Neutrophil (primary cell): ENCODE measurements around the gene AKAP12.
"Not testable (repeated sequence)": the region's sequence is repeated elsewhere in the genome, so short reads cannot be mapped to it uniquely, and the experiment has no call there.

ENCODE experiments used
- H3K27ac ChIP-seq: fragments of 200-600 bp; sonication (generic); 2 replicates; pipeline ENCODE4 v1.5.1; 2016; ENCODE audit warnings: mild to moderate bottlenecking, moderate library complexity
- H3K27me3 ChIP-seq: fragments of 200-600 bp; sonication (generic); 2 replicates; pipeline ENCODE4 v1.6.0; 2016; ENCODE audit warnings: mild to moderate bottlenecking
- H3K36me3 ChIP-seq: fragments of 200-600 bp; sonication (generic); 2 replicates; pipeline ENCODE4 v1.5.1; 2017
- H3K4me1 ChIP-seq, 2 experiments: fragments of 200-600 bp in 1 of 2; sonication (generic) in 1 of 2; 1 replicate in 1 of 2; 2 replicates in 1 of 2; pipeline versions ENCODE4 v1.5.1 to v1.6.1; 2013 to 2016; ENCODE audit warnings: low read depth in 1 of 2, low read length in 1 of 2, mild to moderate bottlenecking in 1 of 2, moderate library complexity in 1 of 2; ENCODE audit not compliant: control insufficient read depth in 1 of 2, insufficient read depth in 1 of 2
- H3K4me3 ChIP-seq, 2 experiments: fragments of 200-600 bp in 1 of 2; sonication (generic) in 1 of 2; 1 replicate in 1 of 2; 2 replicates in 1 of 2; pipeline ENCODE4 v1.5.1; 2013 to 2016; ENCODE audit warnings: low read depth in 1 of 2, low read length in 1 of 2, mild to moderate bottlenecking in 1 of 2, moderate library complexity in 1 of 2
- H3K9me3 ChIP-seq: fragments of 200-600 bp; sonication (generic); 2 replicates; pipeline ENCODE4 v1.5.1; 2016
- CTCF ChIP-seq: fragments of 200-600 bp; sonication (generic); IDR thresholded peaks from 2 replicates; pipeline ENCODE4 v1.5.1; 2016; ENCODE audit warnings: antibody characterized with exemption

Gene AKAP12

GRCh38 chr6:151377095-151377494 is 137.3 kb downstream of the AKAP12 start:
- peaks cover 9 to 19% of the 10 kb centered on the region in 2 experiments for H3K4me1 ChIP-seq
- no peaks in the 10 kb centered on the region for H3K27me3 ChIP-seq
- H3K4me3 ChIP-seq, result no peak overlapping the region
- TF ChIP-seq CTCF, result no peak
- H3K27ac ChIP-seq, result no peak overlapping the region
- no peaks in the 10 kb centered on the region for H3K9me3 ChIP-seq
- H3K36me3 ChIP-seq, result peaks cover 2% of the 10 kb centered on the region

GRCh38 chr6:151379933-151380847 is 140.4 kb downstream of the AKAP12 start:
- Histone ChIP-seq H3K36me3 (no peaks in the 10 kb centered on the region), H3K27ac (peak overlapping the region; percentile 43), H3K4me3 (no peak overlapping the region), H3K9me3 (no peaks in the 10 kb centered on the region), H3K27me3 (no peaks in the 10 kb centered on the region), H3K4me1 (peaks cover 0 to 9% of the 10 kb centered on the region in 2 experiments)
- TF ChIP-seq CTCF, result no peak

GRCh38 chr6:151380848-151381205 is 141.1 kb downstream of the AKAP12 start:
- Histone ChIP-seq H3K4me1 (peaks cover 0 to 9% of the 10 kb centered on the region in 2 experiments), H3K27ac (peak overlapping the region; percentile 43), H3K27me3 (no peaks in the 10 kb centered on the region), H3K9me3 (no peaks in the 10 kb centered on the region), H3K4me3 (no peak overlapping the region), H3K36me3 (no peaks in the 10 kb centered on the region)
- no peak for TF ChIP-seq CTCF

- TF ChIP-seq CTCF, result no peak
- Histone ChIP-seq H3K27ac (no peak overlapping the region), H3K9me3 (no peaks in the 10 kb centered on the region), H3K4me3 (no peak overlapping the region), H3K4me1 (peaks cover 0 to 9% of the 10 kb centered on the region in 2 experiments), H3K27me3 (no peaks in the 10 kb centered on the region), H3K36me3 (no peaks in the 10 kb centered on the region)
Measured at GRCh38 chr6:151381722-151382121, 142.0 kb downstream of the AKAP12 start.

GRCh38 chr6:151382631-151383030 is 142.9 kb downstream of the AKAP12 start:
- H3K4me3 ChIP-seq, H3K4me1 ChIP-seq, H3K27ac ChIP-seq, H3K9me3 ChIP-seq, H3K36me3 ChIP-seq, H3K27me3 ChIP-seq: not testable (repeated sequence)

GRCh38 chr6:151384151-151384550 is 144.4 kb downstream of the AKAP12 start:
- Histone ChIP-seq H3K4me3 (no peak overlapping the region), H3K4me1 (peaks cover 13 to 20% of the 10 kb centered on the region in 2 experiments), H3K27ac (no peak overlapping the region), H3K9me3 (no peaks in the 10 kb centered on the region), H3K27me3 (no peaks in the 10 kb centered on the region), H3K36me3 (no peaks in the 10 kb centered on the region)
- TF ChIP-seq CTCF, result no peak
